ENCODE data around the gene KLHL2. TPM values are rescaled to one million over a fixed set of nuclear protein-coding genes. Genes with fewer than 3 reads are reported as not detected.
A peak's percentile ranks its signal among the peaks of the same experiment; 100 is the strongest.
"Not testable (repeated sequence)": the region's sequence is repeated elsewhere in the genome, so short reads cannot be mapped to it uniquely, and the experiment has no call there.

KLHL2 gene
- total RNA-seq, 1 donor = 16.4 TPM

DNA sequence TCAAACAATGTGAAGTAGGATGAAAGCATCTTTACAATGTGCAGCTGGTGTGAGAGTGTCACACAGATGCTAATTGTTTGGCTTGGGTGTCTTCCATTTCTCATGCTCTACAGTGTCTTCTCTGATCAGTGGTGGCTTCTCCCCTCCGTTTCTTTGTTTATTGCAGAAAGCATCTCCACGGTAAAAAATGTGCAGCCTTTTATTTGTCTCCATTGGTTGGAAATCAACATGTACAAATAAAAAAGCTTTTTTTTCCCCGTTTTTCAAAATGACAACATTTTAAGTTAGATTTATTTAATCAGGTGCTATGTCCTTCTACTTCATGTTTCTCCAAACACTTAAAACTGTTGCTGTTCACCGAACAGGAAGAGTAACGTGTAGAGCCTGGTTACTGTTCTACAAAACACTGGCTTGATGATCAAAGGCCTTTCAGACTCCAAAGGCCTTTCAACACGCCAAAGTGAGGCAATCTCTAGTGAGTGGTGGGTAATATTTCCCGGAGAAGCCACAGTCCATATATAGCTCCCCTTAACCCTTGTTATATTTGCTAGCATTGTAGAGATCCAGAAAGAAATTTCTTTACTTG, 48.8 kb downstream of the KLHL2 start:
- peak; percentile 22 for DNase-seq (ENCODE audit: low read depth)
- not testable (repeated sequence) for H3K4me3 ChIP-seq (ENCODE audit: low read depth, low read length)

- H3K4me3 ChIP-seq (ENCODE audit: low read depth, low read length); DNase-seq (ENCODE audit: low read depth): not testable (repeated sequence)
These were observed 52.4 kb downstream of the KLHL2 start for GRCh38 chr4:165259776-165260175.

- not testable (repeated sequence) for H3K4me3 ChIP-seq (ENCODE audit: low read depth, low read length); DNase-seq (ENCODE audit: low read depth)
These were observed 54.9 kb downstream of the KLHL2 start for GRCh38 chr4:165262306-165262705.

DNA sequence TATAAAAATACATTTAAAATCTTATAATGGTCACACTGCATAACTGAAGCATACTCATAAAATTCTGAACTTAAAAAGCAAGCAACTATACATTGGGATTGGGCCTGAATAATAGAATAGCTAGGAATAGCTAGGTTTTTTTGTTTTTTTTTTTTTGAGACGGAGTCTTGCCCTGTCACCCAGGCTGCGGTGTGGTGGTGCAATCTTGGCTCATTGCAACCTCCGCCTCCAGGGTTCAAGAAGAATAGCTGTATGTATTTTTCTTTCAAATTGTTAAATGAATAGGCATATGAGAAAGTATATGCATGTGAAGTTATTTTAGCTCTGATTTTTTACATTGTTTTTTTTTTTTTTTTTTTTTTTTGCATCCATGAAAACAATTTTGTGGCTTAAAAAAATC, 56.1 kb downstream of the KLHL2 start:
- not testable (repeated sequence) for H3K4me3 ChIP-seq (ENCODE audit: low read depth, low read length); DNase-seq (ENCODE audit: low read depth)

- H3K4me3 ChIP-seq (ENCODE audit: low read depth, low read length); DNase-seq (ENCODE audit: low read depth): not testable (repeated sequence)
These were observed 62.6 kb downstream of the KLHL2 start for GRCh38 chr4:165269931-165270330.

- not testable (repeated sequence) for H3K4me3 ChIP-seq (ENCODE audit: low read depth, low read length); DNase-seq (ENCODE audit: low read depth)
These were observed 66.1 kb downstream of the KLHL2 start for GRCh38 chr4:165273443-165273842.

GRCh38 chr4:165275357-165275756, 68.0 kb downstream of the KLHL2 start:
- DNase-seq (ENCODE audit: low read depth); H3K4me3 ChIP-seq (ENCODE audit: low read depth, low read length): not testable (repeated sequence)

- not testable (repeated sequence) for DNase-seq (ENCODE audit: low read depth); H3K4me3 ChIP-seq (ENCODE audit: low read depth, low read length)
These were observed 72.2 kb downstream of the KLHL2 start for GRCh38 chr4:165279531-165279930.

DNA sequence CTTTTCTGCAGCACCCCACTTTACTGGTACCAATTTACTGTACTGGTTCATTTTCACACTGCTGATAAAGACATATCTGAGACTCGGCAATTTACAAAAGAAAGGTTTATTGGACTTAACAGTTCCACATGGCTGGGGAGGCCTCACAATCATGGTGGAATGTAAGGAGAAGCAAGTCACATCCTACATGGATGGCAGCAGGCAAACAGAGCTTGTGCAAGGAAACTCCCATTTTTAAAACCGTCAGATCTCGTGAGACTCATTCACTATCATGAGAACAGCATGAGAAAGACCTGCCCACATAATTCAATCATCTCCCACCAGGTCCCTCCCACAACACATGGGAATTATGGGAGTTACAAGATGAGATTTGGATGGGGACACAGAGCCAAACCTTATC, 77.3 kb downstream of the KLHL2 start:
- H3K4me3 ChIP-seq (ENCODE audit: low read depth, low read length); DNase-seq (ENCODE audit: low read depth): not testable (repeated sequence)

GRCh38 chr4:165286619-165287340, 79.4 kb downstream of the KLHL2 start:
- DNase-seq (ENCODE audit: low read depth); H3K4me3 ChIP-seq (ENCODE audit: low read depth, low read length): not testable (repeated sequence)

DNA sequence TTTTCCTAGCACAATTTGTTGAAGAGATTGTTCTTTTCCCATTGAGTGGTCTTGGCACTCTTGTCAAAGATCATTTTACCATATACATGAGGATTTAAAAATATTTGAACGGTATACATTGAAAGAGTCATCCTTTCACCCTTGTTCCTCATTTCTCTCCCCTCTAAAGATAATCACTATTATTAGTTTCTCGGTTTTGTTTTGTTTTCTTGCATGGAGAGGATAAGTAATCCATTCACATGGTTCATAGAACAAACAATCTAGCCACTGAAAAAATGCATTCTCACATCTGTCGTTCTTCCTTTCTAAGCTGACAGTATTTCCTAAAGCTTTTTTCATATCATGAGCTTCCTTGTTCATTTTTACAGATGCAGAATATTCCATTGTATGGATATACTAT, 80.9 kb downstream of the KLHL2 start:
- no peak for DNase-seq (ENCODE audit: low read depth)
- H3K4me3 ChIP-seq (ENCODE audit: low read depth, low read length) = no peak overlapping the region
- TF ChIP-seq, protein P1, sequence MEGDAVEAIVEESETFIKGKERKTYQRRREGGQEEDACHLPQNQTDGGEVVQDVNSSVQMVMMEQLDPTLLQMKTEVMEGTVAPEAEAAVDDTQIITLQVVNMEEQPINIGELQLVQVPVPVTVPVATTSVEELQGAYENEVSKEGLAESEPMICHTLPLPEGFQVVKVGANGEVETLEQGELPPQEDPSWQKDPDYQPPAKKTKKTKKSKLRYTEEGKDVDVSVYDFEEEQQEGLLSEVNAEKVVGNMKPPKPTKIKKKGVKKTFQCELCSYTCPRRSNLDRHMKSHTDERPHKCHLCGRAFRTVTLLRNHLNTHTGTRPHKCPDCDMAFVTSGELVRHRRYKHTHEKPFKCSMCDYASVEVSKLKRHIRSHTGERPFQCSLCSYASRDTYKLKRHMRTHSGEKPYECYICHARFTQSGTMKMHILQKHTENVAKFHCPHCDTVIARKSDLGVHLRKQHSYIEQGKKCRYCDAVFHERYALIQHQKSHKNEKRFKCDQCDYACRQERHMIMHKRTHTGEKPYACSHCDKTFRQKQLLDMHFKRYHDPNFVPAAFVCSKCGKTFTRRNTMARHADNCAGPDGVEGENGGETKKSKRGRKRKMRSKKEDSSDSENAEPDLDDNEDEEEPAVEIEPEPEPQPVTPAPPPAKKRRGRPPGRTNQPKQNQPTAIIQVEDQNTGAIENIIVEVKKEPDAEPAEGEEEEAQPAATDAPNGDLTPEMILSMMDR (IDR thresholded peaks at IDR 0.05; ENCODE audit: insufficient read depth, low read depth, low read length) = no peak

DNA sequence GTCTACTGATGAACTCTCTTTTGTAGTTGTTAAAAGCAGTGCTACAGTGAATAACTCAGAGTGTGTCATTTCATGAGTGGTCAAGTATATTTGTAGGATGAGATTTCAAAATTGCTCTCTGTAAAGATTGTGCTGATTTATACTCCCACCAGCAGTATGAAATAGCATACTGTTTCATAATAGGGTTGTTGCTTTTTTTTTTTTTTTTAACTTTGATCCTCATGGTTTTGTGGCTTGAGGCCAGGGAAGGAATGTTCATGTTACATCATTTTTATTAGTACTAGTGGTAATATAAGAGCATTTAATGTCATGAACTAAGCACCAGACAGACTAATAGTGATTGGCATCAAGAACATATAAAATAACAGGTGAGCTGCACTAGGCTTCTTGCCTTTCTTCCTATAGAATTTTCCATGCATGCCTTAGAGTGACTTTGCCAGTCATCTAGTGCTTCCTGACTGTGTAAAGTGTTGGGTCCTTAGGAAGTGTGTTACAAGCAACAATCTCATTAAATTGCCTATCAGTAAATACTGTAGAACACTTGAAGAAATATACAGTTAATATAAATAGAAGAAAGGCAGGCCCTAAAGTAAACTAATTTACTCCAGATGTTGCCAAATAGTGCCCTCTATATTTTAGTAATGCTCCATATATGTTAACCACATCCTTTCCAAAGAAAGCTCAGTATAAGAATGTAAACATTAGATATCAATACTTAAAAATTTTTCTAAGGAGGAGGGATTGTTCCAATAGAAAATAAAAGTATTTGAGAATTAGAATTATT, 81.5 kb downstream of the KLHL2 start:
- DNase-seq (ENCODE audit: low read depth) = peak; percentile 91
- TF ChIP-seq, protein P1 (IDR thresholded peaks at IDR 0.05; ENCODE audit: insufficient read depth, low read depth, low read length) = no peak
- no peak overlapping the region for H3K4me3 ChIP-seq (ENCODE audit: low read depth, low read length)

Measured in fibroblast of villous mesenchyme (primary cell).